A673 (cell line): ENCODE data around the gene TTC3. TPM values are rescaled to one million over a fixed set of nuclear protein-coding genes. Genes with fewer than 3 reads are reported as not detected.

Experiments
- BruUV-seq: library from RNA; stranded (reverse); fragments of 400-500 nt; replicated peaks from 2 replicates; lab custom pipeline; 2021; lab: Mats Ljungman, UMichigan
- CTCF ChIA-PET: fragments of 300-600 bp; sonication (Branson Sonifier 250); formaldehyde crosslinking; loops from one replicate; lab custom pipeline; 2022; ENCODE audit warnings: antibody characterized with exemption; lab: Charles Lee
- POLR2A ChIA-PET: fragments of 300-600 bp; sonication (Branson Sonifier 250); formaldehyde crosslinking; loops from one replicate; lab custom pipeline; 2022; ENCODE audit warnings: antibody characterized with exemption; ENCODE audit not compliant: low non-redundant PET; lab: Charles Lee
- DNase-seq: peaks from one replicate; pipeline ENCODE4 v3.0.0-alpha.2; 2015; ENCODE audit warnings: low spot score
- H3K27ac ChIP-seq: fragments of 200-600 bp; sonication (generic); 2 replicates; pipeline ENCODE4 v1.5.1; 2016; ENCODE audit warnings: mixed run types, low read depth, mild to moderate bottlenecking, mixed read lengths, antibody characterized with exemption, low read length; ENCODE audit not compliant: poor library complexity, severe bottlenecking
- H3K27me3 ChIP-seq: fragments of 200-600 bp; sonication (generic); replicated peaks from 2 replicates; pipeline ENCODE4 v1.6.1; 2017; ENCODE audit warnings: mixed run types, low read depth, mild to moderate bottlenecking, mixed read lengths, antibody characterized with exemption, low read length; ENCODE audit not compliant: insufficient read depth, poor library complexity
- H3K36me3 ChIP-seq: fragments of 200-600 bp; sonication (generic); 2 replicates; pipeline ENCODE4 v1.6.1; 2016; ENCODE audit warnings: mixed run types, mild to moderate bottlenecking, mixed read lengths, antibody characterized with exemption, low read length; ENCODE audit not compliant: insufficient read depth, poor library complexity, severe bottlenecking
- H3K4me1 ChIP-seq: fragments of 200-600 bp; sonication (generic); 2 replicates; pipeline ENCODE4 v1.6.1; 2017; ENCODE audit warnings: mixed run types, mild to moderate bottlenecking, mixed read lengths, antibody characterized with exemption, low read length; ENCODE audit not compliant: insufficient read depth, poor library complexity, severe bottlenecking
- H3K4me3 ChIP-seq: fragments of 200-600 bp; sonication (generic); 2 replicates; pipeline ENCODE4 v1.5.1; 2016; ENCODE audit warnings: low read depth, mixed run types, mild to moderate bottlenecking, mixed read lengths, low read length; ENCODE audit not compliant: poor library complexity, severe bottlenecking
- H3K9me3 ChIP-seq: fragments of 200-600 bp; sonication (generic); 2 replicates; pipeline ENCODE4 v1.6.1; 2016; ENCODE audit warnings: mixed run types, low read depth, mild to moderate bottlenecking, mixed read lengths, antibody characterized with exemption, low read length; ENCODE audit not compliant: poor library complexity, severe bottlenecking
- EZH2 ChIP-seq: fragments of 200-600 bp; sonication (generic); IDR thresholded peaks from 2 replicates; pipeline ENCODE4 v1.6.1; 2017; ENCODE audit warnings: borderline replicate concordance, low read depth, mild to moderate bottlenecking, mixed read lengths, antibody characterized with exemption, low read length; ENCODE audit not compliant: poor library complexity, severe bottlenecking
- intact Hi-C: fragments of 100-400 bp; cut with micrococcal nuclease; formaldehyde crosslinking; loops from one replicate; pipeline ENCODE4 v1.10.0; 2022; ENCODE audit not compliant: unreplicated experiment
- total RNA-seq: library from RNA; stranded (reverse); gene quantifications from 2 replicates; pipeline ENCODE4 v1.2.3, GENCODE V29; 2021
- TF ChIP-seq, protein P1 (sequence below): fragments of 300-800, 200-600 bp; sonication (generic); conservative IDR thresholded peaks from 2 replicates; pipeline ENCODE4 v1.5.1; 2017; ENCODE audit warnings: low read depth, mild to moderate bottlenecking, antibody characterized with exemption, low read length, moderate library complexity, mixed read lengths

TTC3 gene
- total RNA-seq, 1 experiment from 2014 or later, result 137 TPM

DNA sequence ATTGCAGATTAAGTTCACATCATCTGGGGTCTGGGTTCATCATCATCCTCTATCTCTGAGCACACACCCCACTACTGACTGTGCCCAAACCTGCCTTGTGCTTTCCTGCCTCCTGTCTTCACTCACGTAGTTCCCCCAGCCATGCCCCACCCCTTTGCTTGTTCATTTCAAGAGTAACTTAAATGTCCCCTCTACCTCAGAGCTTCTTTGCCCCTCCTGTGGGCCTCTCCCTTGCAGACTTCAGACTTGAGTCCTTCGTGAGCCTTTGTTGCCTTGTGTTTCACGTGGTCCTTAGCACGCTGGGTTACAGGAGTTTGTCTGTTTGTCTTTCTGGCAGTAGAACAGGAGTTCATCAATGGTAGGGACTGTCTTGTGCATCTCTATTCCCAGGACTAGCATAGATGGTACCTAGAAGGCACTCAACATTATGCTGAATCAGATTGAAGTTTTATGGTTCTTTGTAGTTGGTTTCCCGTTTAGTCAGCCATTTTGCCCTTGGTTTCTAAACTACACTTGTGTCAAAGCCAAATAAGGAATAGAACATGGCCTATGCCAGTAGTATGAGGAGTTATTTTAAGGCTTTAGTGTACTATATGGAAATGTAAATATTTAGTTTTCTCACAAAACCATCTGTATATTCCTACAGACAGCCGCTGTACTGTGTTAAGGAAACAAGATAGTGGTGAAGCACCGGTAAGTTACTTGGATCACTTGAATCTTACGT lies 86.2 kb downstream of the TTC3 start:
- Histone ChIP-seq H3K27me3 (no peaks in the 10 kb centered on the region), H3K36me3 (peaks cover 55% of the 10 kb centered on the region), H3K4me1 (peaks cover 4% of the 10 kb centered on the region), H3K4me3 (no peak overlapping the region), H3K27ac (no peak overlapping the region), H3K9me3 (no peaks in the 10 kb centered on the region)
- no peak for DNase-seq
- TF ChIP-seq, protein P1, sequence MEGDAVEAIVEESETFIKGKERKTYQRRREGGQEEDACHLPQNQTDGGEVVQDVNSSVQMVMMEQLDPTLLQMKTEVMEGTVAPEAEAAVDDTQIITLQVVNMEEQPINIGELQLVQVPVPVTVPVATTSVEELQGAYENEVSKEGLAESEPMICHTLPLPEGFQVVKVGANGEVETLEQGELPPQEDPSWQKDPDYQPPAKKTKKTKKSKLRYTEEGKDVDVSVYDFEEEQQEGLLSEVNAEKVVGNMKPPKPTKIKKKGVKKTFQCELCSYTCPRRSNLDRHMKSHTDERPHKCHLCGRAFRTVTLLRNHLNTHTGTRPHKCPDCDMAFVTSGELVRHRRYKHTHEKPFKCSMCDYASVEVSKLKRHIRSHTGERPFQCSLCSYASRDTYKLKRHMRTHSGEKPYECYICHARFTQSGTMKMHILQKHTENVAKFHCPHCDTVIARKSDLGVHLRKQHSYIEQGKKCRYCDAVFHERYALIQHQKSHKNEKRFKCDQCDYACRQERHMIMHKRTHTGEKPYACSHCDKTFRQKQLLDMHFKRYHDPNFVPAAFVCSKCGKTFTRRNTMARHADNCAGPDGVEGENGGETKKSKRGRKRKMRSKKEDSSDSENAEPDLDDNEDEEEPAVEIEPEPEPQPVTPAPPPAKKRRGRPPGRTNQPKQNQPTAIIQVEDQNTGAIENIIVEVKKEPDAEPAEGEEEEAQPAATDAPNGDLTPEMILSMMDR, result no peak
- TF ChIP-seq EZH2, result no peak
- CTCF ChIA-PET, result no interaction called here
- intact Hi-C loops, result no loop called here
- no TSS peak for BruUV-seq
- POLR2A ChIA-PET, result no interaction called here

DNA sequence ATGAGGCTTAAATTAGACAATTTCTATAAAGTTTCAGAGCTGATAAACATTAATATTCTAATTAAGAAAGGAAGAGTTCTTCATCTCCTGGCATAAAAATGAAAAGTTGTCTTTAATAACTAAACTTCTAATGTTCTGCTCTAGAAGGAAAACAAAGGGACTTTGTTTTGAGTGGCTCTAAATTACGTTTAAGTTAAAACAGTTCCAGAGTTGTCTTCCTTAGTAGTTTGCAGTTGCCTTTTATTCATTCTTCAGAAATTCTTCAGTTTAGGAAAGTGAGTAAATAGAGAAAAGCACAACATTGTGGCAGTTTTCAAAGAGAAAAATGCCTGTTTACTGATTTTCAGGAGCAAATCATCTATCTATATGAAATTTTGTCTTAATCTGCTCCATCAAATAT lies 86.9 kb downstream of the TTC3 start:
- Histone ChIP-seq H3K27ac (no peak overlapping the region), H3K4me3 (no peak overlapping the region), H3K36me3 (peaks cover 52% of the 10 kb centered on the region), H3K4me1 (peaks cover 9% of the 10 kb centered on the region), H3K27me3 (no peaks in the 10 kb centered on the region), H3K9me3 (no peaks in the 10 kb centered on the region)
- no peak for TF ChIP-seq EZH2
- TF ChIP-seq, protein P1, result no peak
- CTCF ChIA-PET, result no interaction called here
- no TSS peak for BruUV-seq
- DNase-seq, result no peak
- intact Hi-C loops, result loop anchor here (10.0 kb wide), 1 partner anchor 485 kb away; no protein-coding TSS in a partner anchor
- POLR2A ChIA-PET, result no interaction called here

DNA sequence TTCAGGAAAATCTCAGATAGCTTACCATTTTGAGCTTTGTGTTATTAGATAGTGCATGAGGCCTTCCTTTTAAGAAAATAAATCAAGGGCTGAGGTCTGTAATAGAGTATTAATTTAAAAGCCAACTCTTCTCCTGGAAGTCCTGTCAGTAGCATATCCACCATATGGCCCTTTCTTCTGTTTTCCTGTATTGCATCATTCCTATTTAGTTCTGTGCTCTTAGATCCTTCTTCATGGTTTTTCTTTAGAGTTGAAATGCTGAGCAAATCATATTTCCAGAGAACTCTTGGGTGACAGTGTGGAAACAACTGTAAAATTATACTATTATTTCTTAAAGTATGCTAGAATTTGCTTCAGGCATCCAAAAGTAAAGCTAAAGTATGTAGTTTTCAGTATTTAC lies 91.7 kb downstream of the TTC3 start:
- Histone ChIP-seq H3K4me3 (no peak overlapping the region), H3K27me3 (no peaks in the 10 kb centered on the region), H3K4me1 (peaks cover 16% of the 10 kb centered on the region), H3K27ac (peak overlapping the region; percentile 76), H3K9me3 (no peaks in the 10 kb centered on the region), H3K36me3 (peaks cover 68% of the 10 kb centered on the region)
- TF ChIP-seq EZH2, result no peak
- peak; percentile 57 for DNase-seq
- BruUV-seq, result no TSS peak
- CTCF ChIA-PET, result no interaction called here
- intact Hi-C loops, result loop anchor here (10.0 kb wide), 1 partner anchor 480 kb away; no protein-coding TSS in a partner anchor
- POLR2A ChIA-PET, result interaction anchor here (0.6 kb wide), 1 partner anchor 11 kb away, joined by 3 read pairs; no protein-coding TSS in a partner anchor
